ENCODE results near the gene CERK. TPM values are rescaled to one million over a fixed set of nuclear protein-coding genes. Genes with fewer than 3 reads are reported as not detected.

CERK gene
- total and polyA plus RNA-seq, 9 of the 15 experiments (the other 6 are each of a cell fraction or from before 2014, with no cell fraction given): 1.1 to 14.9 (median 8.7) TPM

- TF ChIP-seq KDM1A (IDR thresholded peaks at IDR 0.05) (peak in 1 of 2 experiments; percentile 46; a peak in 1 of 4 replicates), ZNF644 (tag; IDR thresholded peaks at IDR 0.05; ENCODE audit: low read depth) (no peak), PTBP1 (IDR thresholded peaks at IDR 0.05; ENCODE audit: low read depth, low read length) (0 out of 2 replicates have a peak, but pooled peaks have one; percentile 50), CHAMP1 (IDR thresholded peaks at IDR 0.05) (no peak), PHF8 (IDR thresholded peaks at IDR 0.05; ENCODE audit: borderline replicate concordance, low read length) (no peak), BCOR (IDR thresholded peaks at IDR 0.05) (peak; percentile 79), ARNT (IDR thresholded peaks at IDR 0.05) (no peak), SRSF1 (IDR thresholded peaks at IDR 0.05; ENCODE audit: low read depth, low read length) (no peak), EHMT2 (IDR thresholded peaks at IDR 0.05) (no peak)
- TF ChIP-seq, protein P1, sequence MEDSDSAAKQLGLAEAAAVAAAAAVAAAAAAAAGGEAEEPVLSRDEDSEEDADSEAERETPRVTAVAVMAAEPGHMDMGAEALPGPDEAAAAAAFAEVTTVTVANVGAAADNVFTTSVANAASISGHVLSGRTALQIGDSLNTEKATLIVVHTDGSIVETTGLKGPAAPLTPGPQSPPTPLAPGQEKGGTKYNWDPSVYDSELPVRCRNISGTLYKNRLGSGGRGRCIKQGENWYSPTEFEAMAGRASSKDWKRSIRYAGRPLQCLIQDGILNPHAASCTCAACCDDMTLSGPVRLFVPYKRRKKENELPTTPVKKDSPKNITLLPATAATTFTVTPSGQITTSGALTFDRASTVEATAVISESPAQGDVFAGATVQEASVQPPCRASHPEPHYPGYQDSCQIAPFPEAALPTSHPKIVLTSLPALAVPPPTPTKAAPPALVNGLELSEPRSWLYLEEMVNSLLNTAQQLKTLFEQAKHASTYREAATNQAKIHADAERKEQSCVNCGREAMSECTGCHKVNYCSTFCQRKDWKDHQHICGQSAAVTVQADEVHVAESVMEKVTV (CRISPR knock-in tag; IDR thresholded peaks at IDR 0.05): no peak
- TF ChIP-seq, protein P2, sequence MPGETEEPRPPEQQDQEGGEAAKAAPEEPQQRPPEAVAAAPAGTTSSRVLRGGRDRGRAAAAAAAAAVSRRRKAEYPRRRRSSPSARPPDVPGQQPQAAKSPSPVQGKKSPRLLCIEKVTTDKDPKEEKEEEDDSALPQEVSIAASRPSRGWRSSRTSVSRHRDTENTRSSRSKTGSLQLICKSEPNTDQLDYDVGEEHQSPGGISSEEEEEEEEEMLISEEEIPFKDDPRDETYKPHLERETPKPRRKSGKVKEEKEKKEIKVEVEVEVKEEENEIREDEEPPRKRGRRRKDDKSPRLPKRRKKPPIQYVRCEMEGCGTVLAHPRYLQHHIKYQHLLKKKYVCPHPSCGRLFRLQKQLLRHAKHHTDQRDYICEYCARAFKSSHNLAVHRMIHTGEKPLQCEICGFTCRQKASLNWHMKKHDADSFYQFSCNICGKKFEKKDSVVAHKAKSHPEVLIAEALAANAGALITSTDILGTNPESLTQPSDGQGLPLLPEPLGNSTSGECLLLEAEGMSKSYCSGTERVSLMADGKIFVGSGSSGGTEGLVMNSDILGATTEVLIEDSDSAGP (CRISPR knock-in tag; IDR thresholded peaks at IDR 0.05): no peak
- TF ChIP-seq, protein P3, sequence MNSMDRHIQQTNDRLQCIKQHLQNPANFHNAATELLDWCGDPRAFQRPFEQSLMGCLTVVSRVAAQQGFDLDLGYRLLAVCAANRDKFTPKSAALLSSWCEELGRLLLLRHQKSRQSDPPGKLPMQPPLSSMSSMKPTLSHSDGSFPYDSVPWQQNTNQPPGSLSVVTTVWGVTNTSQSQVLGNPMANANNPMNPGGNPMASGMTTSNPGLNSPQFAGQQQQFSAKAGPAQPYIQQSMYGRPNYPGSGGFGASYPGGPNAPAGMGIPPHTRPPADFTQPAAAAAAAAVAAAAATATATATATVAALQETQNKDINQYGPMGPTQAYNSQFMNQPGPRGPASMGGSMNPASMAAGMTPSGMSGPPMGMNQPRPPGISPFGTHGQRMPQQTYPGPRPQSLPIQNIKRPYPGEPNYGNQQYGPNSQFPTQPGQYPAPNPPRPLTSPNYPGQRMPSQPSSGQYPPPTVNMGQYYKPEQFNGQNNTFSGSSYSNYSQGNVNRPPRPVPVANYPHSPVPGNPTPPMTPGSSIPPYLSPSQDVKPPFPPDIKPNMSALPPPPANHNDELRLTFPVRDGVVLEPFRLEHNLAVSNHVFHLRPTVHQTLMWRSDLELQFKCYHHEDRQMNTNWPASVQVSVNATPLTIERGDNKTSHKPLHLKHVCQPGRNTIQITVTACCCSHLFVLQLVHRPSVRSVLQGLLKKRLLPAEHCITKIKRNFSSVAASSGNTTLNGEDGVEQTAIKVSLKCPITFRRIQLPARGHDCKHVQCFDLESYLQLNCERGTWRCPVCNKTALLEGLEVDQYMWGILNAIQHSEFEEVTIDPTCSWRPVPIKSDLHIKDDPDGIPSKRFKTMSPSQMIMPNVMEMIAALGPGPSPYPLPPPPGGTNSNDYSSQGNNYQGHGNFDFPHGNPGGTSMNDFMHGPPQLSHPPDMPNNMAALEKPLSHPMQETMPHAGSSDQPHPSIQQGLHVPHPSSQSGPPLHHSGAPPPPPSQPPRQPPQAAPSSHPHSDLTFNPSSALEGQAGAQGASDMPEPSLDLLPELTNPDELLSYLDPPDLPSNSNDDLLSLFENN (IDR thresholded peaks at IDR 0.05; ENCODE audit: low read depth in 2 of 2, low read length in 2 of 2): no peak
Measured at GRCh38 chr22:46748908-46749675, 11.0 kb upstream of the CERK start (continued).
